ENCODE measurements around the gene XRCC5. TPM values are rescaled to one million over a fixed set of nuclear protein-coding genes. Genes with fewer than 3 reads are reported as not detected.

The XRCC5 gene
- total RNA-seq, 1 experiment from 2014 or later: 618 TPM

GRCh38 chr2:216160786-216161185, 51.6 kb downstream of the XRCC5 start:
- no peak for DNase-seq
- Histone ChIP-seq H2BK5ac (ENCODE audit: insufficient read length, low read length) (no peak overlapping the region), H3T11ph (ENCODE audit: low read length) (no peak overlapping the region), H4K20me1 (ENCODE audit: control insufficient read depth, insufficient read depth, insufficient read length) (no peaks in the 10 kb centered on the region), H3K27me3 (ENCODE audit: insufficient read depth, low read length) (no peaks in the 10 kb centered on the region), H3K56ac (ENCODE audit: insufficient read length, low read depth, low read length) (no peak overlapping the region), H3K79me2 (ENCODE audit: insufficient read depth, low read length) (0 out of 2 replicates have a peak, but pooled peaks cover 4% of the 10 kb centered on the region), H2BK12ac (ENCODE audit: insufficient read length, low read depth, low read length) (no peak overlapping the region), H3K23me2 (ENCODE audit: insufficient read length, low read depth, low read length, poor library complexity, severe bottlenecking) (no peaks in the 10 kb centered on the region), H2AFZ (ENCODE audit: low read length) (no peak overlapping the region), H4K91ac (ENCODE audit: insufficient read length, low read depth, low read length) (no peak overlapping the region), H3K79me1 (ENCODE audit: insufficient read depth, low read depth, low read length, poor library complexity, severe bottlenecking) (no peaks in the 10 kb centered on the region), H3K4ac (ENCODE audit: low read depth, low read length) (no peak overlapping the region), H3K18ac (ENCODE audit: insufficient read length, low read depth, low read length) (no peak overlapping the region), H2BK15ac (ENCODE audit: low read depth, low read length) (no peak overlapping the region), H2BK120ac (ENCODE audit: low read depth, low read length, poor library complexity, severe bottlenecking) (no peak overlapping the region), H2BK20ac (ENCODE audit: low read depth, low read length, poor library complexity, severe bottlenecking) (no peak overlapping the region), H3K23ac (ENCODE audit: insufficient read length, low read depth, low read length) (no peak overlapping the region), H3K4me1 (ENCODE audit: insufficient read depth, low read length) (no peaks in the 10 kb centered on the region), H4K8ac (replicated peaks; ENCODE audit: insufficient read length, low read depth, low read length) (no peak overlapping the region), H3K27ac (ENCODE audit: insufficient read length, low read depth, low read length) (no peak overlapping the region), H4K5ac (ENCODE audit: insufficient read length, low read depth, low read length) (no peak overlapping the region), H3K4me2 (ENCODE audit: insufficient read depth, insufficient read length, low read length) (no peak overlapping the region), H3K9me3 (ENCODE audit: control insufficient read depth, low read depth, low read length) (no peaks in the 10 kb centered on the region), H3K9ac (ENCODE audit: extremely low read depth, insufficient read length, low read length) (no peak overlapping the region), H2AK5ac (ENCODE audit: insufficient read length, low read length) (no peak overlapping the region), H3K14ac (ENCODE audit: insufficient read depth, low read length) (no peak overlapping the region)
- Mint-ChIP-seq H3K36me3 (ENCODE audit: insufficient read depth in 1 of 3, low read depth in 3 of 3) (peaks cover 50 to 95% (median 88%) of the 10 kb centered on the region in 3 experiments; a peak in 6 of 7 replicates), H3K9me3 (no peaks in the 10 kb centered on the region), H3K4me3 (no peak overlapping the region), H3K27ac (no peak overlapping the region), H3K4me1 (peaks cover 0 to 3% of the 10 kb centered on the region in 2 experiments; a peak in 1 of 4 replicates), H3K27me3 (ENCODE audit: low read depth) (no peaks in the 10 kb centered on the region; the same call in 1 of the 2 replicates)
- no CpG with 5 or more reads among the region's 4 CpGs for WGBS (ENCODE audit: extremely low coverage, insufficient read length, low lambda C conversion rate)
- no peak for TF ChIP-seq CTCF (conservative IDR thresholded peaks at IDR 0.05)
